Hematopoietic multipotent progenitor cell treated with erythropoietin and hydrocortisone succinate and interleukin-3 and kit ligand, for 15 days (in vitro differentiated cells): ENCODE data around the gene USP48.
A peak's percentile ranks its signal among the peaks of the same experiment; 100 is the strongest.
"Not testable (repeated sequence)": the region's sequence is repeated elsewhere in the genome, so short reads cannot be mapped to it uniquely, and the experiment has no call there.

Experiments
- DNase-seq: peaks from one replicate; pipeline ENCODE4 v3.0.0-alpha.2; 2015; ENCODE audit warnings: low spot score

Gene USP48

GRCh38 chr1:21814981-21815582, 32.1 kb upstream of the USP48 start:
- DNase-seq: no peak

GRCh38 chr1:21814241-21814918, 31.4 kb upstream of the USP48 start:
- DNase-seq: no peak

DNA sequence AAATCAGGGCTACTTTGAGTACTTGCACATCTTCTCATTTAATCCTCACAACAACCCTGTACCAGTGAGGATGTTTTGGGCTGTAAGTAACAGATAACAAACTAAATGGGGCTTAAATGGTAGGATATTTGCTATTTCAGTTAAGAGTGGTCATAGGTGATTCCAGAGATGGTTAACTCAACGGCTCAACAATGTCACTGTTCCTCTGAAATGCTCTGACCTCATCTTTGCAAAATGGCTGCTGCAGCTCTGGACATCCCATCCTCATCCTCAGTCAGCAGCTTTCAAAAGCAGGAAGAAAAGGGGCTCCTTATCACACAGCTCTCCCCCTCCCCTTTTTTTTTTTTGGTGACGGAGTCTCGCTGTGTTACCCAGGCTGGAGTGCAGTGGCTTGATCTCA, 30.6 kb upstream of the USP48 start:
- DNase-seq: no peak

GRCh38 chr1:21811875-21812305, 28.9 kb upstream of the USP48 start, which contains the start of gene LDLRAD2:
Gene LDLRAD2 (plus strand): TSS chr1:21812265. CDS start chr1:21812452, 187 bp downstream.
- DNase-seq: no peak

DNA sequence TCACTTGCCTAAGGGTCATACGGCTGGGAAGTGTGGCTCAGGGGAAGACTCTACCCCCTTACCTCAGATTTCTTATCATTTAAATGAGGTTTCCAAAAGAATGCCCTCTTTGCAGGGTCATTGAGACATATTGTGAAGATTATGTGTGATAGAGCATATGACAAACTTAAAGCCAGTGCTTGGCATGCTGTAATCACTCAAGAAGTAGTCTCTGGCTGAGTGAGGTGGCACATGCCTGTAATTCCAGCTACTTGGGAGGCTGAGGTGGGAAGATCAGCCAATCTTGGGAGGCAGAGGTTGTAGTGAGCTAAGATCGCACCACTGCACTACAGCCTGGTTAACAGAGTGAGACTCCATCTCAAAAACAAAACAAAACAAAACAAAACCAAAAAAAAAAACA, 21.6 kb upstream of the USP48 start:
- DNase-seq: no peak

GRCh38 chr1:21801100-21801499, 18.2 kb upstream of the USP48 start:
- DNase-seq: no peak

DNA sequence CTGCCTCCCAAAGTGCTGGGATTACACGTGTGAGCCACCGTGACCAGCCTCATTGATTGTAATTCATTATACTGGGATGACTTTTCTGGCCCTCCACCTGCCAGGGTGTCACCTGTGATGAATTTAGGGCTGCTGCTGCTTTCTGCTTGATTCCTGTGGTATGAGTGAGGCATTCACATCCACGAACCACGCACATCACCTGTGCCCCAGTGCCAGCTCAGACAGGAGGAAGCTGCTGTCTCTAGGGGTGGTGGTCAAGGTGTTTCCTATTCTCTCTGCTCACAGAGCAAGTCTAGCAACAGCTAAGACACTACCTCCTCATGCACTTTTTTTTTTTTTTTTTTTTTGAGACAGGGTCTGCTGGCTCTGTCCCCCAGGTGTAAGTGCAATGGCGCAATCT, 16.8 kb upstream of the USP48 start:
- DNase-seq: no peak

GRCh38 chr1:21795075-21795474, 12.1 kb upstream of the USP48 start:
- DNase-seq: no peak

GRCh38 chr1:21794656-21795055, 11.7 kb upstream of the USP48 start:
- no peak for DNase-seq

- no peak for DNase-seq
Observed at GRCh38 chr1:21793104-21793503, 10.2 kb upstream of the USP48 start.

DNA sequence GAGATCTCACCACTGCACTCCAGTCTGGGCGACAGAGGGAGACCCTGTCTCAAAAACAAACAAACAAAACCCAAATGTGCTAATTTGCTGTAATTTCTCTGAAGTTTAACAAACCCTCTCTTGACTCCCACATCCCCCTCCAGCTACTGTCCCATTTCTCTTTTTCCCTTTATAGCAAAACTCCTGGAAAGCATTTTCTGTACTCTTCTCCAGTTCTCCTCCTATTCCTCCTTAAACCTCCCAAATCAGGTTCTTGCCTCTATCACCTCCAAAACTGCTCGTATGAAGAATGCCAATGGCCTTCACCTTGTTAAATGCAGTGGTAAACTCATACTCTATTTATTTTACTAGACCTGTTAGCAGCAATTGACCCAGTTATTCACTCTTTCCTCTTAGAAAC, 3.7 kb upstream of the USP48 start:
- no peak for DNase-seq

DNA sequence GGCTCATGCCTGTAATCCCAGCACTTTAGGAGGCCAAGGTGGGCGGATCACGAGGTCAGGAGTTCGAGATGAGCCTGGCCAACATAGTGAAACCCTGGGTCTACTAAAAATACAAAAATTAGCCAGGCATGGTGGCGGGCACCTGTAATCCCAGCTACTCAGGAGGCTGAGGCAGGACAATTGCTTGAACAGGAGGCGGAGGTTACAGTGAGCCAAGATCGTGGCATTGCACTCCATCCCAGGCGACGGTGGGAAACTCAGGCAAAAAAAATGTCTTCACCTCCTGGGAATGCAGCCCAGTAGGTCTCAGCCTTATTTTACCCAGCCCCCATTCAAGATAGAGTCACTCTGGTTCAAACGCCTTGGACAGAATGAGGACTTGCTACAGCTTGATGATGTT, 2.8 kb upstream of the USP48 start:
- DNase-seq: not testable (repeated sequence)

DNA sequence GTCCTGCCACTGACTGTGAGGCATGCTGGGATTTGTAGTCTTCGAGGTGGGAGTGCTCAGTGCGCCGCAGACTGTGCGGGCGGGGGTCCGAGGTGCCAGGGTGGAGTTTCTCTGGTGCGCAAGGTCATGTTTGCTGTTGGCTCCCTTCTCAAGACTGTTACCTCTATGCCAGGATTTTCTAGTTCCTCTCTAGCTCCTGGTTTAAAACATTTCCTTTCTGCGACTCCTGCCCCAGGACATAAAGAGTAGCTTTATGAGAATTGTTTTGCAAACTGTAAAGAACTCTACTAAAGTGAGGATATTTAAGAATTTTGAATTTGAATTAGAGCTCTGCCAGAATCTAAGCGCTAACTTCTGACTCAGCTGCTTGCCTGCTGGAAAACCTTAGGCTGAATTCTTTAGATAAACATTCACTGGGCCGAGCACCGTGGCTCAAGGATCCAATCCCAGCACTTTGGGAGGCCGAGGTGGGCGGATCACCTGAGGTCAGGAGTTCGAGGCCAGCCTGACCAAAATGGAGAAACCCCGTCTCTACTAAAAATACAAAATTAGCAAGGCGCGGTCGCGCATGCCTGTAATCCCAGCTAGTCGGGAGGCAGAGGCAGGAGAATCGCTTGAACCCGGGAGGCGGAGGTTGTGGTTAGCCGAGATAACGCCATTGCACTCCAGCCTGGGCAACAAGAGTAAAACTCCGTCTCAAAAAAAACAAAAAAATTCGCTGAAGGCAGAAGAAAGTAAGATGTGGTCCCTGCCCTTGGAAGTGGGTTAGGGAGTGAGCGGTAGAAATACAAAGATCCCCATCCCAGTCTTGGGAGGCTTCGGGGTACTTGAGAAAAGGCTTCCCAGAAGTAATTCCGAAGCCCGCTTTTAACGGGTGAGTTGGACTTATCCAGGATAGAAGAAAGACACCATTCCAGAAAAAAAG, 992 bp upstream of the USP48 start:
- DNase-seq: no peak

- DNase-seq: peak; percentile 61
Observed at GRCh38 chr1:21782349-21782867, 541 bp downstream of the USP48 start.

GRCh38 chr1:21781815-21782348, 1.1 kb downstream of the USP48 start:
- DNase-seq: no peak

GRCh38 chr1:21779613-21780521, 3.1 kb downstream of the USP48 start:
- no peak for DNase-seq

DNA sequence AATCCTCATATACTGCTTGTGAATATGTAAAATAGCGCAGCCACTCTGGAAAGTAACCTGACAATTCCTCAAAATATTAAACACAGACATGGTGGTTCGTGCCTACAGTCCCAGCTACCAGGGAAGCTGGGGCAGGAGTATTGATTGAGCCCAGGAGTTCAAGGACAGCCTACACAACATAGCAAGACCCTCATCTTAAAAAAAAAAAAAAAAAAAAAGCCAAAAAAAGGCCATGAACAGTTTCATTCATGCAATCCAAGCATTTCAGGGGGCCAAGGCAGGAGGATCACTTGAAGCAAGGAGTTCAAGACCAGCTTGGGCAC, 4.6 kb downstream of the USP48 start:
- DNase-seq: no peak

DNA sequence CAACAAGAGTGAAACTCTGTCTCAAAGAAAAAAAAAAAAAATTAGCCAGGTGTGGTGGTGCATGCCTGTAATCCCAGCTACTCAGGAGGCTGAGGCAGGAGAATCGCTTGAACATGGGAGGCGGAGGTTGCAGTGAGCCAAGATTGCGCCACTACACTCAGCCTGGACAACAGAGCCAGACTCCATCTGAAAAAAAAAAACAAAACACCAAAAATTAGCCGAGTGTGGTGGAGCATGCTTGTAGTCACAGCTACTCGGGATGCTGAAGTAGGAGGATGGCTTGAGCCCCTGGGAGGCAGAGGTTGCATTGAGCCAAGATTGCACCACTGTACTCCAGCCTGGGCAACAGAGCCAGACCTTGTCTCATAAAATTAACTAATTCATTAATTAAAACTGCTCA, 6.0 kb downstream of the USP48 start:
- DNase-seq: not testable (repeated sequence)

DNA sequence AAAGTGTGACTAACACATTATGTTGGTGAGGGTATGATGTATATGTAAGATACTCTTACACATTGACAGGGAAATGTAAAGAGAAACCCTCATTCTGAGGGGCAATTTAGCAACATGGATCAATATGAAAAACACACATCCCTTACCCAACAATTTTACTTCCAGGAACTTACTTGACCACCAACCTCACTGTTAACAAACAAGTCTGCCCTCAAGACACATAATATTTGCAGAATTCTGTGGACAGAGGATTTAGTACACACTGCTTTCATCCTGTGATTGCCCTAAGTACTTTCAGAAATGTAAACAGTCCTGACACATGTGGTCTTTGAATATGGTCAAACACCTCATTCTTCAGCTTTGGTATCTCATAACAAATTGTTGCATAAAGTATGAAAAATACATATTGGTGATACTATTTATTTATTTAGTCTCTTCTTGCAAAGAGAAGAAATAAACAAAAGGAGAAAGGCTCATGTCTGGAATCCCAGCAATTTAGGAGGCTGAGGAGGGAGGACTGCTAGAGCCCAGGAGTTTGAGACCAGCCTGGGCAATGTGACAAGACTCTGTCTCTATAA, 6.9 kb downstream of the USP48 start:
- DNase-seq: no peak

DNA sequence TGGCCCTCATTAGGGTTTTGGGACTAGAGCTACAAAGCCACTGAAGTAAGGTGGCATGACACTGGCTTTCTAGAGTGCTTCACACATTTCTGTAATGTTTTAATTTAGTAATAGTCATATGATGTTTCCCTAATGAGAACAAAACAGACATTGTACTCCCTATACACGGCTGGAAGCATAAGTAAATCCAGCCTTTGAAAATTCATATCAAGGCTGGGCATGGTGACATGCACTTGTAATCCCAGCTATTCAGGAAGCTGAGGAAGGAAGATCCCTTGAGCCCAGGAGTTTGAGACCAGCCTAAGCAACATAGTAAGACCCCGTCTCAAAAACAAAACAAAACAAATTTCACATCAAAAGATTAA, 7.4 kb downstream of the USP48 start:
- no peak for DNase-seq
